ENCODE measurements around the gene PDE3B.
"Not testable (repeated sequence)": the region's sequence is repeated elsewhere in the genome, so short reads cannot be mapped to it uniquely, and the experiment has no call there.

PDE3B gene

GRCh38 chr11:14626650-14627049 lies 17.0 kb upstream of the PDE3B start:
- no peak overlapping the region for H3K4me3 ChIP-seq (replicated peaks in 1 of 2; ENCODE audit: low read depth in 2 of 2, low read length in 2 of 2)
- TF ChIP-seq, protein P1, sequence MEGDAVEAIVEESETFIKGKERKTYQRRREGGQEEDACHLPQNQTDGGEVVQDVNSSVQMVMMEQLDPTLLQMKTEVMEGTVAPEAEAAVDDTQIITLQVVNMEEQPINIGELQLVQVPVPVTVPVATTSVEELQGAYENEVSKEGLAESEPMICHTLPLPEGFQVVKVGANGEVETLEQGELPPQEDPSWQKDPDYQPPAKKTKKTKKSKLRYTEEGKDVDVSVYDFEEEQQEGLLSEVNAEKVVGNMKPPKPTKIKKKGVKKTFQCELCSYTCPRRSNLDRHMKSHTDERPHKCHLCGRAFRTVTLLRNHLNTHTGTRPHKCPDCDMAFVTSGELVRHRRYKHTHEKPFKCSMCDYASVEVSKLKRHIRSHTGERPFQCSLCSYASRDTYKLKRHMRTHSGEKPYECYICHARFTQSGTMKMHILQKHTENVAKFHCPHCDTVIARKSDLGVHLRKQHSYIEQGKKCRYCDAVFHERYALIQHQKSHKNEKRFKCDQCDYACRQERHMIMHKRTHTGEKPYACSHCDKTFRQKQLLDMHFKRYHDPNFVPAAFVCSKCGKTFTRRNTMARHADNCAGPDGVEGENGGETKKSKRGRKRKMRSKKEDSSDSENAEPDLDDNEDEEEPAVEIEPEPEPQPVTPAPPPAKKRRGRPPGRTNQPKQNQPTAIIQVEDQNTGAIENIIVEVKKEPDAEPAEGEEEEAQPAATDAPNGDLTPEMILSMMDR (IDR thresholded peaks at IDR 0.05; ENCODE audit: low read depth, low read length): no peak
- no peak for DNase-seq (ENCODE audit: low read depth in 2 of 2)

DNA sequence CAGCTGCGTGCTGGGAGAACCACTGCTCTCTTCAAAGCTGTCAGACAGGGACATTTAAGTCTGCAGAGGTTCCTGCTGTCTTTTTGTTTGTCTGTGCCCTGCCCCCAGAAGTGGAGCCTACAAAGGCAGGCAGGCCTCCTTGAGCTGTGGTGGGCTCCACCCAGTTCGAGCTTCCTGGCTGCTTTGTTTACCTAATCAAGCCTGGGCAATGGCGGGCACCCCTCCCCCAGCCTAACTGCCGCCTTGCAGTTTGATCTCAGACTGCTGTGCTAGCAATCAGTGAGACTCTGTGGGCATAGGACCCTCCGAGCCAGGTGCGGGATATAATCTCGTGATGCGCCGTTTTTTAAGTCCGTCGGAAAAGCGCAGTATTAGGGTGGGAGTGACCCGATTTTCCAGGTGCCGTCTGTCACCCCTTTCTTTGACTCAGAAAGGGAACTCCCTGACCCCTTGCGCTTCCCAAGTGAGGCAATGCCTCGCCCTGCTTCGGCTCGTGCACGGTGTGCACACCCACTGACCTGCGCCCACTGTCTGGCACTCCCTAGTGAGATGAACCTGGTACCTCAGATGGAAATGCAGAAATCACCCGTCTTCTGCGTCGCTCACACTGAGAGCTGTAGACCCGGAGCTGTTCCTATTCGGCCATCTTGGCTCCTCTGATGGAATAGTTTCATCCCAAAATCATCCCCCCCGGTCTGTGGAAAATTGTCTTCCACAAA lies 9.9 kb upstream of the PDE3B start:
- not testable (repeated sequence) for H3K4me3 ChIP-seq (replicated peaks in 1 of 2; ENCODE audit: low read depth in 2 of 2, low read length in 2 of 2); DNase-seq (ENCODE audit: low read depth in 2 of 2)

- no peak overlapping the region for H3K4me3 ChIP-seq (replicated peaks in 1 of 2; ENCODE audit: low read depth in 2 of 2, low read length in 2 of 2)
- TF ChIP-seq, protein P1 (IDR thresholded peaks at IDR 0.05; ENCODE audit: low read depth, low read length): no peak
- no peak for DNase-seq (ENCODE audit: low read depth in 2 of 2)
These were observed 8.8 kb upstream of the PDE3B start for GRCh38 chr11:14634813-14635212.

DNA sequence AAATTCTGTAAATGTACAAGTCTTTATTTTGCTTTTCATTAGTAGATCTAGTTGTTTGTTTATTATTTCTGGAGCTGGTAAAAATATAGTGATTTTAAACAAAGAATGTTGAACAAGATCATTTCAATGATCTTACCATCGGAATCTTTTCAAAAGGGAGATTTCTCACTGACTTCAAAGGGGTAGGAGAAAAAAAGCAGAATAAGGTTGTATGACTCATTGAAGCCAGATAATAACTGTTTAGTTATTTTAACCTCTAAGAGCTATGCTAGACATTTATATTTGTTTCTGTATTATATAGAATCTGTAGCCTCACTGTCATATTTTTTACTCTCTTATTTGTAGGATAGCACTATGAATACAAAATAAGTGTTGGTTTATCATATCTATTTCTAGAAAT lies 8.1 kb upstream of the PDE3B start:
- TF ChIP-seq, protein P1 (IDR thresholded peaks at IDR 0.05; ENCODE audit: low read depth, low read length): no peak

GRCh38 chr11:14636119-14636518 lies 7.5 kb upstream of the PDE3B start:
- H3K4me3 ChIP-seq (replicated peaks in 1 of 2; ENCODE audit: low read depth in 2 of 2, low read length in 2 of 2): no peak overlapping the region
- TF ChIP-seq, protein P1 (IDR thresholded peaks at IDR 0.05; ENCODE audit: low read depth, low read length): no peak
- no peak for DNase-seq (ENCODE audit: low read depth in 2 of 2)

More for the DNA sequence above, 8.1 kb upstream of the PDE3B start:
- H3K4me3 ChIP-seq (replicated peaks in 1 of 2; ENCODE audit: low read depth in 2 of 2, low read length in 2 of 2): no peak overlapping the region
- no peak for DNase-seq (ENCODE audit: low read depth in 2 of 2)

GRCh38 chr11:14637868-14638409 lies 5.7 kb upstream of the PDE3B start:
- DNase-seq (ENCODE audit: low read depth in 2 of 2): no peak

DNA sequence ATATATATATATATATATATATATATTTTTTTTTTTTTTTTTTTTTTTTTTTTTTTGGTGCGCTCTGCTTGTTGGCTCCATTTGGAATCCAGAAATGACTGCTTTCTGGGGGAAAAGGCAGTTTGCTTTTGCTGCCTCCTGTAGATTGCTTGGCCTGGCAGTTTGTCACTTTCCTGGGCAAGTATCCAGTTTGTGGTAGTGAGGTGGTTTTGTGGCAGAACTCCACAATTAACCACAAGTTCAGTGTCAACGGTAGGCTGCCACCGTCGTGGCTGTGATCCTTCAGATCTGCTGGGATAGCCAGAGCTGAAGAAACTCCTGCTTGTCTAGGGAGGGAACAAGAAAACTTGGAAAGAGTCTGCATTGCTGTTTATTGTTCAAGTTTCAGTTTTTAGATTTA lies 5.0 kb upstream of the PDE3B start:
- TF ChIP-seq, protein P1 (IDR thresholded peaks at IDR 0.05; ENCODE audit: low read depth, low read length): no peak
- DNase-seq (ENCODE audit: low read depth in 2 of 2): peak in 1 of 2 donors; percentile 4

More at GRCh38 chr11:14637868-14638409, 5.7 kb upstream of the PDE3B start:
- TF ChIP-seq, protein P1 (IDR thresholded peaks at IDR 0.05; ENCODE audit: low read depth, low read length): no peak
- no peak overlapping the region for H3K4me3 ChIP-seq (replicated peaks in 1 of 2; ENCODE audit: low read depth in 2 of 2, low read length in 2 of 2)

More for the DNA sequence above, 5.0 kb upstream of the PDE3B start:
- no peak overlapping the region for H3K4me3 ChIP-seq (replicated peaks in 1 of 2; ENCODE audit: low read depth in 2 of 2, low read length in 2 of 2)

Measured in cardiac fibroblast (primary cell).